Right lobe of liver (tissue), 6 donors: ENCODE measurements around the gene GRIK1. TPM values are rescaled to one million over a fixed set of nuclear protein-coding genes. Genes with fewer than 3 reads are reported as not detected.
"Not testable (repeated sequence)": the region's sequence is repeated elsewhere in the genome, so short reads cannot be mapped to it uniquely, and the experiment has no call there.

ENCODE experiments used
- ATAC-seq, 4 donors: fragments of 200-7000 bp; cut with Tn5 transposase; one replicate each; pipeline ENCODE4 v1.9.1; 2020; ENCODE audit warnings: mild to moderate bottlenecking in 4 of 4, moderate library complexity in 4 of 4
- DNase-seq, 3 donors: peaks; one replicate each; pipeline ENCODE4 v3.0.0-alpha.2; 2020
- H3K27ac ChIP-seq, 3 donors: fragments of 200-600 bp; one replicate each; pipeline ENCODE4 v1.8.0; 2022
- H3K27me3 ChIP-seq, 2 donors: fragments of 200-600 bp; one replicate each; pipeline ENCODE4 v1.8.0; 2022
- H3K36me3 ChIP-seq, 4 donors: fragments of 200-600 bp; sonication (generic) in 1 of 4; one replicate each; pipeline versions ENCODE4 v1.5.1 to v1.8.0; 2017 to 2022; ENCODE audit warnings: control low read depth in 1 of 4
- H3K4me1 ChIP-seq, 4 donors: fragments of 200-600 bp; sonication (generic) in 1 of 4; one replicate each; pipeline versions ENCODE4 v1.5.1 to v1.8.0; 2017 to 2022; ENCODE audit warnings: control low read depth in 1 of 4
- H3K4me3 ChIP-seq, 3 donors: fragments of 200-600 bp; one replicate each; pipeline ENCODE4 v1.8.0; 2022
- H3K9me3 ChIP-seq, 4 donors: fragments of 200-600 bp; sonication (generic) in 1 of 4; one replicate each; pipeline versions ENCODE4 v1.5.1 to v1.8.0; 2017 to 2022; ENCODE audit warnings: control low read depth in 1 of 4
- CTCF ChIP-seq, 4 donors: fragments of 200-600 bp in 3 of 4; fragments of 450-650 bp in 1 of 4; IDR thresholded peaks; one replicate each; pipeline versions ENCODE4 v1.5.1 to v1.8.0; 2016 to 2022; ENCODE audit warnings: antibody characterized with exemption in 4 of 4, mild to moderate bottlenecking in 2 of 4
- POLR2A ChIP-seq: fragments of 450-650 bp; IDR thresholded peaks from one replicate; pipeline ENCODE4 v1.6.1; 2017; ENCODE audit warnings: antibody characterized with exemption, mild to moderate bottlenecking
- WGBS: methylation state at CpG from one replicate; pipeline ENCODE4 v1.1.6; 2018; ENCODE audit warnings: low coverage, low lambda C conversion rate; ENCODE audit not compliant: insufficient coverage; ENCODE audit errors: missing lambda C conversion rate; 5-methylcytosine and 5-hydroxymethylcytosine counted together
- intact Hi-C, 2 donors: fragments of 100-400 bp; cut with DNase I; formaldehyde crosslinking; loops; one replicate each; pipeline versions ENCODE4 v1.11.2 to v1.14.1; 2022
- total RNA-seq, 6 experiments: library from RNA; depleted of rRNA in 2 of 6; stranded (reverse); fragments of >200 nt in 2 of 6; fragmentation: NEBNext Ultra II Directional in 3 of 6; extraction: Animal tissue kit (Norgen Biotek cat#: 25700) in 3 of 6; gene quantifications; one replicate each; pipeline versions ENCODE4 v1.1.0 to v1.2.4, GENCODE V29; 2016 to 2023
- donor health status: DM: no; HTN: yes; CAD: no.
- donor health status: DM: no; HTN: no; CAD: no.
- donor health status: DM: no; HTN: no; CAD: no.
- donor health status: DM: no; HTN: yes; CAD: no.
- donor health status: DM: no; HTN: yes; CAD: no.

GRIK1 gene
- total RNA-seq, 6 experiments from 2014 or later: not detected

DNA sequence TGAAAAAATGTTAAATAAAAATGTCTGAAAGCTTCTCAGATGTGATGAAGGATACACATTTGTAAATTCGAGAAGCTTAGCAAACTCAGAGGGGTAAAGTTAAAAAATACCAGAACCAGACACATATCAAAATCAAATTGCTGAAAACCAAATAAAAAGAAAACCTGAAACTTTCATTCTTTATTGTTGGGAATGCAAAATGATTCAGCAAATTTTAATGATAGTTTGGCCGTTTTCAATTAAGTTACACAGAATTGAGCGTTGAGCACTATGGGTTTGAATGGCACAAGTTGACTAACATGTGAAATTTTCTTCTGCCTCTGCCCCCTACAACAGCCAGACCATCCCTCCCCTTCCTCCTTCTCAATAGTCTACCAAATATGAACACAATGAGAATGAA, 33.5 kb upstream of the GRIK1 start:
- no peak overlapping the region for H3K4me3 ChIP-seq
- intact Hi-C loops: no loop called here
- TF ChIP-seq POLR2A: no peak
- DNase-seq (no peak), ATAC-seq (no peak)
- no peak overlapping the region for H3K27ac ChIP-seq
- H3K9me3 ChIP-seq: no peaks in the 10 kb centered on the region
- WGBS: 70% methylated on average over 3 of the region's 3 CpGs
- no peaks in the 10 kb centered on the region for H3K27me3 ChIP-seq
- H3K4me1 ChIP-seq: no peaks in the 10 kb centered on the region
- H3K36me3 ChIP-seq: no peaks in the 10 kb centered on the region

- no peak for DNase-seq
- H3K4me1 ChIP-seq: no peaks in the 10 kb centered on the region
- no peak overlapping the region for H3K4me3 ChIP-seq
- ATAC-seq: no peak
- H3K9me3 ChIP-seq: no peaks in the 10 kb centered on the region
- 80% methylated on average over 5 of the region's 11 CpGs for WGBS
- H3K27me3 ChIP-seq: no peaks in the 10 kb centered on the region
- TF ChIP-seq POLR2A (no peak), CTCF (IDR thresholded peaks at IDR 0.05) (no peak)
- H3K36me3 ChIP-seq: no peaks in the 10 kb centered on the region
- intact Hi-C loops: no loop called here
- no peak overlapping the region for H3K27ac ChIP-seq
Measured at GRCh38 chr21:29961291-29962027, 21.7 kb upstream of the GRIK1 start.

DNA sequence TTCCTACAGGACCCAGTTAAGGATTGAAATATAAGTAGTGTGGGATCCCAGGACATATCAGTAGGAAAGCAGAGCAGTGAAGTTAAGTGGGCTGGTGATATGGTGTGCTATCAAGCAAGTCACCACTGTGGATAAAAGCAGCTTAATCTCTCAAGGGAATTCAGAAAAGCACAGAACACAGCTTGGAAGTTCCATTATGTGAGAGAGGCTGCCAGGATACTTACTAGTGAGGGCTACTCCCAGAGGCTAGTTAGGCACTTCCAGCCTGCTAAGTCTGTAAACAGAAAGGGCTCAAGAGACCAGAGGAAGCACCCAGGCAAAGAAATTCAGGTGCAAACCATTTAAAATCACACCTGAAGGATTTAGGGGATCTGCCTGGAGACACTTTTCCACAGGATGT, 18.8 kb upstream of the GRIK1 start:
- Histone ChIP-seq H3K4me1 (no peaks in the 10 kb centered on the region), H3K27me3 (no peaks in the 10 kb centered on the region), H3K4me3 (no peak overlapping the region), H3K9me3 (no peaks in the 10 kb centered on the region), H3K27ac (no peak overlapping the region), H3K36me3 (no peaks in the 10 kb centered on the region)
- DNase-seq (no peak), ATAC-seq (no peak)
- intact Hi-C loops: no loop called here
- TF ChIP-seq CTCF (IDR thresholded peaks at IDR 0.05) (no peak), POLR2A (no peak)

DNA sequence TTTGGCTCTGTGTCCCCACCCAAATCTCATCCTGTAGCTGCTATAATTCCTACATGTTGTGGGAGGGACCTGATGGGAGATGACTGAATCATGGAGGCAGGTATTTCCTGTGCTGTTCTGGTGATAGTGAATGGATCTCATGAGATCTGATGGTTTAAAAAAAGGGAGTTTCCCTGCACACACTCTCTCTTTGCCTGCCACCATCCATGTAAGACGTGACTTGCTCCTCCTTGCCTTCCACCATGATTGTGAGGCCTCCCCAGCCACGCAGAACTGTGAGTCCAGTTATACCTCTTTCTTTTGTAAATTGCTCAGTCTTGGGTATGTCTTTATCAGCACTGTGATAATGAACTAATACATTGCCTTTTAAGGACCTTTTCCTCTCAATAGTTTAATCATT, 18.2 kb upstream of the GRIK1 start:
- ATAC-seq, H3K27me3 ChIP-seq, intact Hi-C loops, H3K9me3 ChIP-seq, H3K36me3 ChIP-seq, DNase-seq, H3K4me1 ChIP-seq, H3K4me3 ChIP-seq, H3K27ac ChIP-seq: not testable (repeated sequence)
- WGBS: 59% methylated on average over 2 of the region's 2 CpGs

- intact Hi-C loops: no loop called here
- no peak for DNase-seq
Measured at GRCh38 chr21:29953690-29954089, 13.9 kb upstream of the GRIK1 start.

More at GRCh38 chr21:29953690-29954089, 13.9 kb upstream of the GRIK1 start:
- Histone ChIP-seq H3K4me1 (no peaks in the 10 kb centered on the region), H3K27ac (no peak overlapping the region), H3K4me3 (no peak overlapping the region), H3K9me3 (peaks cover 0 to 3% (median 0%) of the 10 kb centered on the region in 4 donors), H3K27me3 (no peaks in the 10 kb centered on the region), H3K36me3 (no peaks in the 10 kb centered on the region)
- WGBS: 50% methylated on average over 2 of the region's 2 CpGs
- no peak for TF ChIP-seq CTCF (IDR thresholded peaks at IDR 0.05)
- TF ChIP-seq POLR2A: no peak
- no peak for ATAC-seq
